Calu3 (cell line): ENCODE data around the gene PKD2L1. TPM values are rescaled to one million over a fixed set of nuclear protein-coding genes. Genes with fewer than 3 reads are reported as not detected.
"Not testable (repeated sequence)": the region's sequence is repeated elsewhere in the genome, so short reads cannot be mapped to it uniquely, and the experiment has no call there.

Experiments
- BruUV-seq: library from RNA; stranded (reverse); fragments of 400-500 nt; replicated peaks from 2 replicates; lab custom pipeline; 2021; lab: Mats Ljungman, UMichigan
- CTCF ChIA-PET: fragments of 300-600 bp; sonication (Branson Sonifier 250); formaldehyde crosslinking; loops from one replicate; lab custom pipeline; 2022; ENCODE audit warnings: antibody characterized with exemption; lab: Charles Lee
- DNase-seq: peaks from one replicate; pipeline ENCODE4 v3.0.0; 2022
- H3K27ac Mint-ChIP-seq: one replicate; pipeline ENCODE4 v1.8.0; 2022; ENCODE audit warnings: mixed read lengths; ENCODE audit not compliant: unreplicated experiment
- H3K27me3 Mint-ChIP-seq: one replicate; pipeline ENCODE4 v1.8.0; 2022; ENCODE audit warnings: mixed read lengths; ENCODE audit not compliant: unreplicated experiment
- H3K36me3 Mint-ChIP-seq: one replicate; pipeline ENCODE4 v1.8.0; 2022; ENCODE audit warnings: mild to moderate bottlenecking, moderate library complexity, mixed read lengths; ENCODE audit not compliant: insufficient read depth, unreplicated experiment
- H3K4me1 Mint-ChIP-seq: one replicate; pipeline ENCODE4 v1.8.0; 2022; ENCODE audit warnings: mild to moderate bottlenecking, low read depth, mixed read lengths; ENCODE audit not compliant: unreplicated experiment
- H3K4me3 Mint-ChIP-seq: one replicate; pipeline ENCODE4 v1.8.0; 2022; ENCODE audit warnings: mild to moderate bottlenecking, low read depth, moderate library complexity, mixed read lengths; ENCODE audit not compliant: unreplicated experiment
- H3K9me3 Mint-ChIP-seq: one replicate; pipeline ENCODE4 v1.8.0; 2022; ENCODE audit warnings: low read depth, mixed read lengths; ENCODE audit not compliant: unreplicated experiment
- intact Hi-C: fragments of 100-400 bp; cut with micrococcal nuclease; formaldehyde crosslinking; loops from one replicate; pipeline ENCODE4 v1.10.0; 2022; ENCODE audit not compliant: unreplicated experiment
- total RNA-seq: library from RNA; stranded (reverse); gene quantifications from 2 replicates; pipeline ENCODE4 v1.2.3, GENCODE V29; 2022
- TF ChIP-seq, protein P1 (sequence below): fragments of 200-600 bp; IDR thresholded peaks from one replicate; pipeline ENCODE4 v1.8.0; 2022; ENCODE audit warnings: antibody characterized with exemption; ENCODE audit not compliant: unreplicated experiment

PKD2L1 gene
- total RNA-seq, 1 experiment from 2014 or later: not detected

GRCh38 chr10:100304414-100304813 is 25.6 kb downstream of the PKD2L1 start:
- peaks cover 8% of the 10 kb centered on the region for H3K4me1 Mint-ChIP-seq
- H3K27me3 Mint-ChIP-seq: peaks cover 4% of the 10 kb centered on the region
- no peak overlapping the region for H3K27ac Mint-ChIP-seq
- TF ChIP-seq, protein P1, sequence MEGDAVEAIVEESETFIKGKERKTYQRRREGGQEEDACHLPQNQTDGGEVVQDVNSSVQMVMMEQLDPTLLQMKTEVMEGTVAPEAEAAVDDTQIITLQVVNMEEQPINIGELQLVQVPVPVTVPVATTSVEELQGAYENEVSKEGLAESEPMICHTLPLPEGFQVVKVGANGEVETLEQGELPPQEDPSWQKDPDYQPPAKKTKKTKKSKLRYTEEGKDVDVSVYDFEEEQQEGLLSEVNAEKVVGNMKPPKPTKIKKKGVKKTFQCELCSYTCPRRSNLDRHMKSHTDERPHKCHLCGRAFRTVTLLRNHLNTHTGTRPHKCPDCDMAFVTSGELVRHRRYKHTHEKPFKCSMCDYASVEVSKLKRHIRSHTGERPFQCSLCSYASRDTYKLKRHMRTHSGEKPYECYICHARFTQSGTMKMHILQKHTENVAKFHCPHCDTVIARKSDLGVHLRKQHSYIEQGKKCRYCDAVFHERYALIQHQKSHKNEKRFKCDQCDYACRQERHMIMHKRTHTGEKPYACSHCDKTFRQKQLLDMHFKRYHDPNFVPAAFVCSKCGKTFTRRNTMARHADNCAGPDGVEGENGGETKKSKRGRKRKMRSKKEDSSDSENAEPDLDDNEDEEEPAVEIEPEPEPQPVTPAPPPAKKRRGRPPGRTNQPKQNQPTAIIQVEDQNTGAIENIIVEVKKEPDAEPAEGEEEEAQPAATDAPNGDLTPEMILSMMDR: no peak
- H3K36me3 Mint-ChIP-seq: no peaks in the 10 kb centered on the region
- no peaks in the 10 kb centered on the region for H3K9me3 Mint-ChIP-seq
- no peak overlapping the region for H3K4me3 Mint-ChIP-seq
- intact Hi-C loops: loop anchor here (10.0 kb wide), 1 partner anchor 210 kb away; the partner anchor contains the start of gene SEC31B
- BruUV-seq: no TSS peak
- no peak for DNase-seq
- CTCF ChIA-PET: interaction anchor here (1.0 kb wide), 1 partner anchor 204 kb away, joined by 3 read pairs; no protein-coding TSS in a partner anchor

DNA sequence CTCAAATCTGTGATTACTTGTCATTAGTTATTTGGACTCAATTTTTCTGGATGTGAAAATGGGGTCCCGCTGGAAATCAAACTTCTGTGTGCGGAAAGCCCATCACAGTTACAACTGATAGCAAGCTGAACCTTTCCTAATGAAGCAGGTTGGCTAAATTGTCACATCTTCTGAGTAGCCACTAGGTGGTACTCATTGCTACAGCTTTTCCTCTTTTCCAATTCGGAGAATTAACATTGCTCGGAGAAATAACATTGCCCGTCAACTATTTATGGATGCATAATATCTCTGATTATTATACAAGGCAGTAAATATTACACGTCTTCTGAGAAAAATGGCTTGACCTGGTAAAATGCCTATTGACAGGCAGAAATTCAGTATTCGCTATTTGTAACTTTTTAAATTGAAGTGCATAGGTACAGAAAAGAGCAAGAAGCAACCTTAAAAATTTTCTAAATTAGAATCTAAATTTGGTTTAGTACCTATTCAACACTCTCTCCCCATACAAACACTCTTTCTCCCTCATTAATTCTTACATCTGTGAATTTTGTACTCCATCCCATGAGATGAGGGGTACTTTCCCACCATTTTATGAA is 26.2 kb downstream of the PKD2L1 start:
- no peak for DNase-seq
- H3K4me1 Mint-ChIP-seq: peaks cover 8% of the 10 kb centered on the region
- no peaks in the 10 kb centered on the region for H3K9me3 Mint-ChIP-seq
- H3K4me3 Mint-ChIP-seq: no peak overlapping the region
- intact Hi-C loops: loop anchor here (1.0 to 10.0 kb wide), 2 partner anchors 129 to 211 kb away; partner anchors contain the start of gene SEC31B
- H3K27ac Mint-ChIP-seq: no peak overlapping the region
- TF ChIP-seq, protein P1: peak; percentile 42
- CTCF ChIA-PET: interaction anchor here (1.0 kb wide), 1 partner anchor 205 kb away, joined by 3 read pairs; no protein-coding TSS in a partner anchor
- H3K27me3 Mint-ChIP-seq: peaks cover 10% of the 10 kb centered on the region
- no TSS peak for BruUV-seq
- no peaks in the 10 kb centered on the region for H3K36me3 Mint-ChIP-seq

DNA sequence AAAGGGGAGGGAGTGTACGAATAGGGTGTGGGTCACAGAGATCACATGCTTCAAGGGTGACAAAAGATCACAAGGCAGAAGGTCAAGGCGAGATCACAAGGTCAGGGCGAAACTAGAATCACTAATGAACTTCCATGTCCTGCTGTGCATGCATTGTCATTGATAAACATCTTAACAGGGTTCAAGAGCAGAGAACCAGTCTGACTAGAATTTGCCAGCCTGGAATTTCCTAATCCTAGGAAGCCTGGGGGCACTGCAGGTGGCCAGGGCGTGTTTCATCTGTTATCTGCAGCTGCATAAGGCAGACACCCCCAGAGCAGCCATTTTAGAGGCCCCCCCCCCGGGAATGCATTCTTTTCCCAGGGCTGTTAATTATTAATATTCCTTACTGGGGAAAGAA is 28.9 kb downstream of the PKD2L1 start:
- H3K27ac Mint-ChIP-seq, CTCF ChIA-PET, BruUV-seq, H3K4me3 Mint-ChIP-seq, H3K9me3 Mint-ChIP-seq, H3K4me1 Mint-ChIP-seq, H3K36me3 Mint-ChIP-seq: not testable (repeated sequence)
- intact Hi-C loops: loop anchor here (10.0 kb wide), 1 partner anchor 214 kb away; the partner anchor contains the start of gene SEC31B
- DNase-seq: peak; percentile 16
- H3K27me3 Mint-ChIP-seq: peaks cover 37% of the 10 kb centered on the region

GRCh38 chr10:100297242-100297641 is 32.8 kb downstream of the PKD2L1 start:
- DNase-seq: no peak
- intact Hi-C loops: no loop called here
- Mint-ChIP-seq H3K27ac (no peak overlapping the region), H3K9me3 (no peaks in the 10 kb centered on the region), H3K27me3 (peaks cover 61% of the 10 kb centered on the region), H3K36me3 (no peaks in the 10 kb centered on the region), H3K4me1 (peaks cover 14% of the 10 kb centered on the region), H3K4me3 (no peak overlapping the region)
- CTCF ChIA-PET: no interaction called here
- TF ChIP-seq, protein P1: no peak
- no TSS peak for BruUV-seq

DNA sequence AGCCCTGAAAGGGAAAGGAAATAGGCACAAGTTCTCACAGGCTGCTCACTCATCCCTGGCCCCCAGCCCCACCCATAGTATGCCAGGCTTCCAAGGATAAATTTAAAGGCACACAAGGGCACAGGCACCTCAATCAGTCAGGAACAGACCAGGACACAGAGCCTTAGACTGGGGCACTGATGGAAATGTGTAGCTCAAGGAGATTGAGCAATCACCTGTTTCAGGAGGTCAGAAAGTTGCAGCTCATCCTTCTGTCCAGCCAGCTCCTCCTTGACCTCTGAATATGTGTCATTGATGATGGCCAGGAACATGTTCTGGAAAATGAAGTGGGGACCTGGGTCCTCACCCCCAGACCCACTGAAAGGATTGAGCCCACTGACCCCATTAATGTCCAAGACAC is 37.0 kb downstream of the PKD2L1 start:
- Mint-ChIP-seq H3K9me3 (no peaks in the 10 kb centered on the region), H3K27me3 (peaks cover 54% of the 10 kb centered on the region), H3K4me1 (peaks cover 10% of the 10 kb centered on the region), H3K36me3 (no peaks in the 10 kb centered on the region), H3K4me3 (no peak overlapping the region), H3K27ac (no peak overlapping the region)
- DNase-seq: no peak
- CTCF ChIA-PET: no interaction called here
- no TSS peak for BruUV-seq
- intact Hi-C loops: no loop called here
- TF ChIP-seq, protein P1: no peak

- CTCF ChIA-PET: not testable (repeated sequence)
- peaks cover 47% of the 10 kb centered on the region for H3K27me3 Mint-ChIP-seq
These were observed 37.7 kb downstream of the PKD2L1 start for GRCh38 chr10:100292300-100292699.

More at GRCh38 chr10:100292300-100292699, 37.7 kb downstream of the PKD2L1 start:
- H3K9me3 Mint-ChIP-seq, BruUV-seq, H3K27ac Mint-ChIP-seq, H3K4me1 Mint-ChIP-seq, intact Hi-C loops, H3K4me3 Mint-ChIP-seq, H3K36me3 Mint-ChIP-seq: not testable (repeated sequence)
- DNase-seq: peak; percentile 5
